NCI-H2196 treated with DMSO at 0.1 percent for 48 hours (cell line): ENCODE data around the gene THSD7B.
"Not testable (repeated sequence)": the region's sequence is repeated elsewhere in the genome, so short reads cannot be mapped to it uniquely, and the experiment has no call there.

Experiments used
- DNase-seq: peaks from one replicate; lab custom pipeline; 2025; ENCODE audit not compliant: unreplicated experiment; lab: John Stamatoyannopoulos, UW

Gene THSD7B

DNA sequence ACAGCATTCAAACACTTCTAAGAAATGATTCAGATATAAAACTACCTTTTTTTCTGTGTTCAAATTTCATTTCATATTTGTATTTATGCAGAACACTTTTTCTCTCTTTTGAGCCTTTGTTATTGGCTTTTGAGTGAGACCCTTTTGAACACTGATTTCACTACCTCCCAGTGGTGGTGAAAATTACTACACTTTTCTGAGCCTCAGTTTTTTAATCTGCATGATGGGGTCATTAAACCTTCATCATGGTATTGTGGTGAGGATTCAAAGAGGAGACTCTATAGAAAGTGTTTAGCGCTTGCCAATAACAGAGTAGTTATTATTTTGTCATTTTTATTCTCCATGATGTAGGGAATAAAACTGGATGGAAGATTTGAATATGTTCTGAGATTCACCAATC, 169.8 kb downstream of the THSD7B start:
- DNase-seq: no peak

GRCh38 chr2:136956050-136956449, 190.7 kb downstream of the THSD7B start:
- no peak for DNase-seq

DNA sequence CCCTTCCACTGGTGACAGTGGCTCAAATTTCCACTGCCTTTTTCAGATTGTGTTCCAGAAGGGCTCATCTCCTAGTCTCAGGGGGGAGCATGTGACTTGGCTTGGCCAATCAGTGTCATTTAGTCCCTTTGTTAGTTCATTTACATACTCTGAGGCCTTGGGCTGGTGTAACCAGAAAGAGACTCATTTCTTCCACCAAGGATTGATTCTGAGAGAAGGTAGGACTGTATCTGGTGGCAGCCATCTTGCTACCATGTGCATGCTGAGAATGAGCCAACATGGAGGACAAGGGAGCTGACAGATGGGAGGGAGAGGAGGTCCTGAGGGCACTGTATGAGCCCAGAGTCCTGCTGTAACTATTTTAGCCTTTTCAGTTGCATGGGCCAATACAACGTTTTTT, 191.7 kb downstream of the THSD7B start:
- no peak for DNase-seq

GRCh38 chr2:136962105-136962725, 196.9 kb downstream of the THSD7B start:
- no peak for DNase-seq

DNA sequence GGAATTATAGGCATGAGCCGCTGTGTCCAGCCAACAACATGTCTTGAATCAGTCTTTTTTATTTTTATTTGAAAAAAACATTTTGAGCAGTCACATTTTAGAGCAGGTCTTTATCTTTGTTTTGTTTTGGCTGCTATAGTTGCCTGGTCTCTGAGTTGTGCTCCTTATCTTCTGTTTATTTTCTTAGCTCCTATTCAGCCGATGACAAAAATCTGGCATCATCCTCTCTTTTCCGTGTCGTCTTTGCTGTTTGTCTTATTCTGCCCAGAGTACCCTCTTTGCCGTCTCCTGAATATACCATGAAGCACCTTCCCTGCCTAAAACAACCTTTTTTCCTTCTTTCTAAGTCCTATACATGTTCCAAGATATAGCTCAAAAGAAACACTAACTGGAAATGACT, 201.1 kb downstream of the THSD7B start:
- DNase-seq: no peak

GRCh38 chr2:136980303-136980702, 215.0 kb downstream of the THSD7B start:
- no peak for DNase-seq

DNA sequence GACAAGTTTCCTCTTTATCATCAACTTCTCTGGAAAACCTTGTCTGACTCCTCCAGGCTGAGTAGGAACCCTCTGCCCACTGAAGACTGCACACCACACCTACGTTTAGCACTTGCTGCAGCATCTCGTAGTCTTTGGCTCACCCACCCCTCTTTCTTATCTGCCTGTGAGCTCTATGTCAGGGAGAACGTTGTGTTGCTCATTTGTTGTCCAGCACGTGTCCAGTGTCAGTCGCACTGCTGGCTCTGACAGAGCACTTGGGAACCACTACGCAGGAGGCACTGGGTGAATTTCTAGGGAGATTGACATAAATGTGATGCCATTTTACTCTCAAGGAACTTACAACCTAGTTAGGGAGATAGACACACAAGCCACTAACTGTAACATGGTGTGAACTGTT, 216.3 kb downstream of the THSD7B start:
- DNase-seq: not testable (repeated sequence)

GRCh38 chr2:136985044-136985443, 219.7 kb downstream of the THSD7B start:
- no peak for DNase-seq

DNA sequence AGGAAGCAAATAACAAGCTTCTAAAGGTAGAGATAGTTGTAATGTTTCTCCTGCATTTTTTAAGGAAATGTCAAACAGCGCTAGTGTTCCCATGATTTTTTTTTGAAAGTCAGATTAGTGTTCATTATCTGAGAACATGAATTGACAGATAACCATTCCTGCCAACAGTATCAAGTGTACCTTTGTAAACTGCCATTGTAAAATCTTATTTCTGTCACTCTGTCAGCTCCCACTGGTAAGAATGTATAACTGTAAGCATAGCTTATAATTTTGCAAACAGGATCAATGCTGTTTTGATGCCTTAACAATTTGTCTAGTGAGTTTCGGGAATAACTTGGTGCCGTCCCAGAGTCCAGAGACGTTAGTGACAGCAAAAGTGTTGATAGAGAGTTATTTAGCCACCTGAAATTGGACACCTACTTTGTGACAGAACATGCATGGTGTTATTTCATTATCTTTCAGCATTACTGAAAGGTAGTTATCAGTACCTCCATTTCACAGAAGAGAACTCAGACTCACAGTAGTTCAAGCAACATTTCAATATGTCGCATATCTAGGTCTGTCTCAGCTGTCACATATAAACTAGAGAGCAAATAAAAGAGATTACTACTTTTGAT, 221.4 kb downstream of the THSD7B start:
- no peak for DNase-seq

DNA sequence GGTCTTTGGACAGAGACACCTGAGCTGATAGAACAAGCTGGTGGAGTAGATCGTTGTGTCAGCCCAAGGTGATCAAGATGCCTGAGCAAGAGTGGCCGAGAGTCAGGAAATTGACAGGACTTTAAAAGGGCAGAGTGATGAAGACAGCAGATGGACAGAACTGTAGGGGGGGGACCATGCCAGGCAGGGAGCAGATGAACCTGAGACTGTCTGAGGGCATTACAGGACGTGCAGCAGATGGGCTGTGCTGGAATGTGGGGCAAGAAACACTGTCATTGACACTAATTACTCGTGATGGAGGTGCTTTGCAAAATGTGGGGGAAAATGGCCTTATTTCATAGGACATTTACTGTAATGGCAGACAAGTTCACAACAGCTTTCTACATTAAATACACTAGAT, 225.0 kb downstream of the THSD7B start:
- no peak for DNase-seq

DNA sequence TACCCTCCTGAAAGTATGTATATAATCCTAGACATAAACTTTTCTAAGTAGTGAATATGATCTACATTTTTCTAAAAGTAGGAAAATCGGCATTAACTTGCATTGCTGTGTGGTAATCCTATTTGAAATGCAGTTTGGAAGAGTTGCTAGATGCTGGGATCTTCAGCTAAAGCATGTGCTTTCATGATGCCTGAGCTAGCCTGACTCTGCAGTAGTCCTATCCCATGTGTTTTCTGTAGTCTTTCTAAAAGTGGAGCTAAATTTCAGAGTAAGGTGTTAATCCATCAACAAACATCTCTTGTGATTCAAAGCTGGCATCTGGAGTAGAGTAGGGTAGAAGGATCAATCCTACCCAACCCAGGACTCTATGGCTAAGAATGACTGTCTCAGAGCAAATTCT, 229.4 kb downstream of the THSD7B start:
- no peak for DNase-seq

- no peak for DNase-seq
Observed at GRCh38 chr2:136997557-136997956, 232.2 kb downstream of the THSD7B start.

DNA sequence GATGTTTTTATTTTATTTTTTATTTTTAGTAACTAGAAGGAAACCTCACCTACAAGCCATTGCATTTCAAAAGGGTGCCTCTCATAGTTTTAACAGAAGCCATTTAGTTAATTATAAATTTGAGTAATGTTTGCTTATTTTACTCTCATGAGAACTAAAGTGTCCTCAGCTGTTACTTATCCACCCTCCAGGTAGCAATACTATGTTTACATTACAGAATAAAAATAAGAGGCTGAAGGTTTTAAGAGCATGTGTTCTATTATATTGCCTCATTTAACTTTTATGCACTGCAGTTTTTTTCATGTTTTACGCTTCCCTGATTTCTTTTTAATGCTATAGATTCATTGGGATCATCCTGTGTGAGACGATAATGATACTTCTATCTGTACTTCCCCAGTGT, 235.5 kb downstream of the THSD7B start:
- DNase-seq: no peak

- DNase-seq: no peak
Observed at GRCh38 chr2:137002896-137003295, 237.6 kb downstream of the THSD7B start.

GRCh38 chr2:137005210-137005609, 239.9 kb downstream of the THSD7B start:
- DNase-seq: no peak

DNA sequence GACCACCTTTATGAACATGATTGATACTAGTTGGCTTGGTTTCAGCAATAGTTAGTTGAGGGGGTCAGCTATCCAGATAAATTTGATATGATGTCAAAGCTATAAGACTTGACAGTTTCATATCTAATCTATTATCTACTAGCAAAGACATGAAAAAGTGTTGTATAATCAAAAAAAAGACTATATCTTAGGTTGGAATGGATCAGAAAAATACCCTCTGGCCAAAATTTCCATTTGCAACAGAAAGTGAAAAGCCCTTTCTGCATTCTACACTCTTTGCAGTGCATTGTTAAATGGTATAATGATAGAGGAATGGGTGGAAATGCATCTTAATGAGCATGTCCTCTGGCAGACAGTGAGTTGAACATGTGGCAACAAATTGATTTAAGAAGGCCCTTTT, 242.6 kb downstream of the THSD7B start:
- no peak for DNase-seq

DNA sequence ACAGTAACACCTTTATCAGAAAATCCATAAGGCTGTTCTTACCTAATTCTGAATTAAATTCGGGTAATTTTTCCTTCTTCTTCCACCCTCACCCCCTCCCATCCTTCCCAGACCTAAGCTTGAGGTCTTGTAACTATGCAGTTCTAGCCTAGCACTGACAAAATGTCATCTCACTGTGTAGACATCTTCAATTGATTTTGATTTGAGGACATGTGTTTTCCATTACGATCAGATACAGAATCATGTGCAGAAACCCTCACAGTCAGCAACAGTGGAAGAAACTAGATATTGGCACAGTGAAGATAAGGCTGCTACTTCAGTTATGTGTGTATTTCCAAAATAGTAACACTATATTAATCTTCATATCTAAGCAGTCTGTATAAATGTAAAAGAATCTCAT, 244.6 kb downstream of the THSD7B start:
- no peak for DNase-seq

GRCh38 chr2:137020452-137021196, 255.3 kb downstream of the THSD7B start:
- DNase-seq: no peak

GRCh38 chr2:137021763-137022162, 256.4 kb downstream of the THSD7B start:
- DNase-seq: no peak

- no peak for DNase-seq
Observed at GRCh38 chr2:137023205-137023604, 257.9 kb downstream of the THSD7B start.

DNA sequence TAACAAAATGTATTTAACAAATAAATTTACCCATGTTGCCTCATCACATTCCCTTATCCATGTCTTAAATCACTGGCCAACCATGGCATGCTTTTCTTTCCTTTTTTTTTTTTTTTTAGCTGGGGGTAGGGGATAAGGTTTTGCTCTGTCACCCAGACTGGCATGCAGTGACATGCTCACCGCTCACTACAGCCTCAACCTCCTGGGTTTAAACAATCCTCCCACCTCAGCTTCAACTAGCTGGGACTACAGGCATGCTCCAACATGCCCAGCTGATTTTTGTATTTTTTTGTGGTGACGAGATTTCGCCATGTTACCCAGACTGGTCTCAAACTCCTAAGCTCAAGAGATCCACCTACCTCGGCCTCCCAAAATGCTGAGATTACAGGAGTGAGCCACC, 266.4 kb downstream of the THSD7B start:
- DNase-seq: no peak

DNA sequence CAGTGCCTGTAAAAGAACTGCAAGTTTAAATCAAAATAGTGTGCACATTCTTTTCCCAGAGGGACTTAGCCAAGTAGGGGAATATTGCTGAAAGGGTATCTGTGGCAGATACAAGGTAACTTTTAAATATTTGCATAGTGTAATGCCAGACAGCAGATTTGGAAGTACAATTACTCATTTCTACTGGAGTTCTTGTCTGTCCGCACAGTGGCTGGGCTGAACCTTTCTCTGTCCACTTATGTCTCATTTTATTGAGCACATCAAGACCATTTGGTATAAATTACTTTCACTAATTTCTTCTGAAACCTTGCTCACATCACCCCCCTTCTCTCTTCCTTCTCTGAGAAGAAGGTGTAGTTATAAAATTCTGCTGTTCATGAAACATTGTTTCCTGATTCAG, 271.3 kb downstream of the THSD7B start:
- DNase-seq: no peak
